ENCODE measurements around the gene CARD8. TPM values are rescaled to one million over a fixed set of nuclear protein-coding genes. Genes with fewer than 3 reads are reported as not detected.

Gene CARD8
- polyA plus RNA-seq, 1 donor from 2014 or later = 23.0 TPM

DNA sequence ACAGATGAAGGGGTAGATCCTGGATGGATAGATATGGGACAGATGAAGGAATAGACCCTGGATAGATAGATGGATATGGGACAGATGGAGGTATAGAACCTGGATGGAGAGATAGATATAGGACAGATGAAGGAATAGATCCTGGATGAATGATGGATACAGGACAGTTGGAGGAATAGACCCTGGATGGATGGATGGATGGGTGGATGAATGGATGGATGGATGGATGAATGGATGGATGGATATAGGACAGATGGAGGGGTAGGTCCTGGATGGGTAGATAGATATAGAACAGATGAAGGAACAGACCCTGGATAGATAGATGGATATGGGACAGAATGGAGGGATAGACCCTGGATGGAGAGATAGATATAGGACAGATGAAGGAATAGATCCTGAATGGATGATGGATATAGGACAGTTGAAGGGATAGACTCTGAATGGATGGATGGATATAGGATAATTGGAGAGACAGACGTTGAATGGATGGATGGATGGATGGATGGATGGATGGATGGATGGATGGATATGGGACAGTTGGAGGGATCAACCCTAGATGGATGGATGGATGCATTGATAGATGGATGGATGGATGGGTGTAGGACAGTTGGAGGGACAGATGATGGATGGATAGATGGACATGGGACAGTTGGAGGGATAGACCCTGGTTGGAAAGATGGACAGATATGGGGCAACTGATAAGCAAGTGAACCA, 46.3 kb upstream of the CARD8 start:
- Histone ChIP-seq H3K9me3 (ENCODE audit: low read length) (no peaks in the 10 kb centered on the region), H3K79me2 (replicated peaks; ENCODE audit: insufficient read depth, low read length) (no peaks in the 10 kb centered on the region), H4K20me1 (ENCODE audit: insufficient read depth) (no peaks in the 10 kb centered on the region), H3K4me3 (ENCODE audit: low read length) (no peak overlapping the region), H3K27ac (ENCODE audit: low read length) (no peak overlapping the region), H3K9me2 (ENCODE audit: insufficient read depth, low read length) (no peaks in the 10 kb centered on the region), H3K36me3 (ENCODE audit: insufficient read depth, low read length) (no peaks in the 10 kb centered on the region), H2AFZ (ENCODE audit: low read depth, low read length) (no peak overlapping the region), H3K27me3 (ENCODE audit: insufficient read depth, low read depth, low read length) (no peaks in the 10 kb centered on the region), H3K4me2 (ENCODE audit: low read length) (no peak overlapping the region), H3K9ac (ENCODE audit: low read length) (no peak overlapping the region), H3F3A (ENCODE audit: insufficient read depth, low read length, poor library complexity, severe bottlenecking) (no peaks in the 10 kb centered on the region)
- TF ChIP-seq MXI1 (conservative IDR thresholded peaks at IDR 0.05; ENCODE audit: poor library complexity, severe bottlenecking) = no peak
- TF ChIP-seq EP300 (conservative IDR thresholded peaks at IDR 0.05; ENCODE audit: poor library complexity, severe bottlenecking) = no peak
- no peak for TF ChIP-seq EZH2 (IDR thresholded peaks at IDR 0.05; ENCODE audit: borderline replicate concordance, insufficient read depth, low read length, poor library complexity, severe bottlenecking)
- TF ChIP-seq TAF1 (IDR thresholded peaks at IDR 0.05; ENCODE audit: low read depth) = no peak
- no peak for TF ChIP-seq POLR2AphosphoS5 (IDR thresholded peaks at IDR 0.05)
- TF ChIP-seq, protein P1, sequence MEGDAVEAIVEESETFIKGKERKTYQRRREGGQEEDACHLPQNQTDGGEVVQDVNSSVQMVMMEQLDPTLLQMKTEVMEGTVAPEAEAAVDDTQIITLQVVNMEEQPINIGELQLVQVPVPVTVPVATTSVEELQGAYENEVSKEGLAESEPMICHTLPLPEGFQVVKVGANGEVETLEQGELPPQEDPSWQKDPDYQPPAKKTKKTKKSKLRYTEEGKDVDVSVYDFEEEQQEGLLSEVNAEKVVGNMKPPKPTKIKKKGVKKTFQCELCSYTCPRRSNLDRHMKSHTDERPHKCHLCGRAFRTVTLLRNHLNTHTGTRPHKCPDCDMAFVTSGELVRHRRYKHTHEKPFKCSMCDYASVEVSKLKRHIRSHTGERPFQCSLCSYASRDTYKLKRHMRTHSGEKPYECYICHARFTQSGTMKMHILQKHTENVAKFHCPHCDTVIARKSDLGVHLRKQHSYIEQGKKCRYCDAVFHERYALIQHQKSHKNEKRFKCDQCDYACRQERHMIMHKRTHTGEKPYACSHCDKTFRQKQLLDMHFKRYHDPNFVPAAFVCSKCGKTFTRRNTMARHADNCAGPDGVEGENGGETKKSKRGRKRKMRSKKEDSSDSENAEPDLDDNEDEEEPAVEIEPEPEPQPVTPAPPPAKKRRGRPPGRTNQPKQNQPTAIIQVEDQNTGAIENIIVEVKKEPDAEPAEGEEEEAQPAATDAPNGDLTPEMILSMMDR (IDR thresholded peaks at IDR 0.05; ENCODE audit: poor library complexity, severe bottlenecking) = no peak
- TF ChIP-seq RAD21 (conservative IDR thresholded peaks at IDR 0.05) = no peak
- no peak for TF ChIP-seq SMC3 (conservative IDR thresholded peaks at IDR 0.05; ENCODE audit: poor library complexity)
- TF ChIP-seq, protein P2, sequence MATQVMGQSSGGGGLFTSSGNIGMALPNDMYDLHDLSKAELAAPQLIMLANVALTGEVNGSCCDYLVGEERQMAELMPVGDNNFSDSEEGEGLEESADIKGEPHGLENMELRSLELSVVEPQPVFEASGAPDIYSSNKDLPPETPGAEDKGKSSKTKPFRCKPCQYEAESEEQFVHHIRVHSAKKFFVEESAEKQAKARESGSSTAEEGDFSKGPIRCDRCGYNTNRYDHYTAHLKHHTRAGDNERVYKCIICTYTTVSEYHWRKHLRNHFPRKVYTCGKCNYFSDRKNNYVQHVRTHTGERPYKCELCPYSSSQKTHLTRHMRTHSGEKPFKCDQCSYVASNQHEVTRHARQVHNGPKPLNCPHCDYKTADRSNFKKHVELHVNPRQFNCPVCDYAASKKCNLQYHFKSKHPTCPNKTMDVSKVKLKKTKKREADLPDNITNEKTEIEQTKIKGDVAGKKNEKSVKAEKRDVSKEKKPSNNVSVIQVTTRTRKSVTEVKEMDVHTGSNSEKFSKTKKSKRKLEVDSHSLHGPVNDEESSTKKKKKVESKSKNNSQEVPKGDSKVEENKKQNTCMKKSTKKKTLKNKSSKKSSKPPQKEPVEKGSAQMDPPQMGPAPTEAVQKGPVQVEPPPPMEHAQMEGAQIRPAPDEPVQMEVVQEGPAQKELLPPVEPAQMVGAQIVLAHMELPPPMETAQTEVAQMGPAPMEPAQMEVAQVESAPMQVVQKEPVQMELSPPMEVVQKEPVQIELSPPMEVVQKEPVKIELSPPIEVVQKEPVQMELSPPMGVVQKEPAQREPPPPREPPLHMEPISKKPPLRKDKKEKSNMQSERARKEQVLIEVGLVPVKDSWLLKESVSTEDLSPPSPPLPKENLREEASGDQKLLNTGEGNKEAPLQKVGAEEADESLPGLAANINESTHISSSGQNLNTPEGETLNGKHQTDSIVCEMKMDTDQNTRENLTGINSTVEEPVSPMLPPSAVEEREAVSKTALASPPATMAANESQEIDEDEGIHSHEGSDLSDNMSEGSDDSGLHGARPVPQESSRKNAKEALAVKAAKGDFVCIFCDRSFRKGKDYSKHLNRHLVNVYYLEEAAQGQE (IDR thresholded peaks at IDR 0.05; ENCODE audit: borderline replicate concordance) = no peak

DNA sequence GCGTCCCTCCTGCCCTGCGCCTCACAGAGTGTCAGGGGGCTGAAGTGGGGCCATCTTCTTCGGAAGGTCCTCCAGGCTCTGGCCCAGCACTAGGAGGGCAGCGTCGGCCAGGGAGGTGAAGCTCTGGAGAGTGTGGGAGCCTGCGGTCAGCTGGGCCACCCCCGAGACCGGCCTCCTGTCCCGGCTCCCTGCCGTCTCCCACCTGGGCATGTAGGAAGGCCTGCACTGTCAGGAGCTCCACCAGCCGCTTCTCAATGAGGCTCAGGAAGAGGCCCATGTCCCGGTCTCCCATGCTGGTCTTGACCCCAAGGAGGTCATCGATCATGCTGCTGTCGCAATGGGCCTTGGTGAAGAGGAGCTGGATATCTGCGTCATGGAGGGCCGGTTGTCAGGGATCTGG, 42.3 kb upstream of the CARD8 start:
- no peak for TF ChIP-seq RAD21 (conservative IDR thresholded peaks at IDR 0.05)
- no peak for TF ChIP-seq POLR2AphosphoS5 (IDR thresholded peaks at IDR 0.05)
- no peak for TF ChIP-seq SMC3 (conservative IDR thresholded peaks at IDR 0.05; ENCODE audit: poor library complexity)
- Histone ChIP-seq H3F3A (ENCODE audit: insufficient read depth, low read length, poor library complexity, severe bottlenecking) (no peaks in the 10 kb centered on the region), H3K36me3 (ENCODE audit: insufficient read depth, low read length) (no peaks in the 10 kb centered on the region), H3K27ac (ENCODE audit: low read length) (no peak overlapping the region), H4K20me1 (ENCODE audit: insufficient read depth) (no peaks in the 10 kb centered on the region), H3K4me2 (ENCODE audit: low read length) (no peak overlapping the region), H3K9ac (ENCODE audit: low read length) (no peak overlapping the region), H3K9me2 (ENCODE audit: insufficient read depth, low read length) (no peaks in the 10 kb centered on the region), H3K79me2 (replicated peaks; ENCODE audit: insufficient read depth, low read length) (no peaks in the 10 kb centered on the region), H2AFZ (ENCODE audit: low read depth, low read length) (no peak overlapping the region), H3K27me3 (ENCODE audit: insufficient read depth, low read depth, low read length) (no peaks in the 10 kb centered on the region), H3K9me3 (ENCODE audit: low read length) (no peaks in the 10 kb centered on the region), H3K4me3 (ENCODE audit: low read length) (no peak overlapping the region)
